Adrenal gland (tissue), 5 donors: ENCODE data around the gene KIF22.

Experiments used
- CTCF ChIP-seq, 6 experiments: fragments of 450-650 bp in 4 of 6; fragments of 200-600 bp in 2 of 6; sonication (generic) in 1 of 6; IDR thresholded peaks; 1 replicate in 5 of 6; 2 replicates in 1 of 6; pipeline versions ENCODE4 v1.5.1 to v1.8.0; 2016 to 2021; ENCODE audit warnings: antibody characterized with exemption in 6 of 6, mild to moderate bottlenecking in 2 of 6, moderate library complexity in 1 of 6
- POLR2A ChIP-seq, 2 donors: fragments of 450-650 bp; IDR thresholded peaks; one replicate each; pipeline ENCODE4 v1.6.1; 2017; ENCODE audit warnings: antibody characterized with exemption in 2 of 2, mild to moderate bottlenecking in 2 of 2, moderate library complexity in 1 of 2
- donor health status: DM: no; HTN: no; CAD: no.

DNA sequence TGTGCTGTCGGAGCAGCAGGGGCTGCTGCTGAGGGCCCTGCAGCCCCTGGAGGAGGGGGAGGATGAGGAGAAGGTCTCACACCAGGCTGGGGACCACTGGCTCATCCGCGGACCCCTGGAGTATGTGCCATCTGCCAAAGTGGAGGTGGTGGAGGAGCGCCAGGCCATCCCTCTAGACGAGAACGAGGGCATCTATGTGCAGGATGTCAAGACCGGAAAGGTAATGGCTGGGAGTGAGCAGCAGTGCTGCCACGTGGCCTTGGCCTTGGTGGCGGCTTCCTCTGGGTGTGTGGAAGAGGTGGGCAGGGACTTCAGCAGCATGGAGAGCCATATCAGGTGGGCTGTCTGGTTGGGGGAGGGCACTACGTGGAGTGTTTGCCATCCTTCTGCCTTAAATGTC, 49.7 kb downstream of the KIF22 start:
- TF ChIP-seq CTCF (IDR thresholded peaks at IDR 0.05) (no peak), POLR2A (IDR thresholded peaks at IDR 0.05) (no peak)
